ENCODE results near the gene RAD23B.
"Not testable (repeated sequence)": the region's sequence is repeated elsewhere in the genome, so short reads cannot be mapped to it uniquely, and the experiment has no call there.

Gene RAD23B

DNA sequence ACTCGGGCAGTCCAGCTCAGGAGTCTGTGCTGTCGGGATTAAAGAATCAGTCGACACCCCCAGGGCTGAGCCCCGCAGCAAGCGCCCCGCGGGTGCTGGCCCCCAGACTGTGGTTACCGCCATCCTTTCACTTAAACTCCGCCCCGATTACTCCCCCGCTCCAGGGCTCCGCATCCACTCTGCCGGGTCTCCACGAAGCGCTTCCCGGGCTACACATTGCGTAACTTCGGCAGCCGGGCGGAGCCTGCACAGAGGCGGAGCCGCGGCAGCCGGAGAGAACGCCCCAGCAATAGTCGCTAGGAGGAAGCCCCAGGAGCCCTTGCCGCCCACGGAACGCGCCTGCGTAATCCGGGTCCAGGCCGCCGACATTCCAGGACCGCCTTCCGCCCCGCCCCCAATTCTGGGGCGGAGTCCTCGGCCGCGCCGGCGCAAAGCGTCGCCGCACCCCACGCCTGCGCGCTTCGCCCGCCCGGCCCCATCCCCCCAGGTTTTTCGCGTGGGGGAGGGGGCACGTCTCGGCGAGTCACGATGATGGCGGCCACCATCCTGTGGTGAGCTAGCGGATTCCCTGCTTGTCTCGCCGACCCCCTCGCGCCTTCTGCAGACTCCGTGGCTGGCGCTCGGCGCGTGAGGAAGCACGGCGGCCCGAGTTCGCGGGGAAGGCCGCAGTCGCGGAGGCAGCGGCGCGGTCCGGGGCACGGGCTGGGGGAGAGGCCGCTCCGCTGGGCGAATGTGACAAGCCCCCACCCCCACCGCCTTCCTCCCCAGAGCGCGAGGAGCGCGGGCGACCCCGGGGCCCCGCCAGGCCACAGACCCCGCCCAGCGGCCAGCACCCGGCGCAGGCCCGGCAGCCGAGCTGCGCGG is at the start of gene RAD23B:
TSS of gene RAD23B (plus strand) at position 521 of the 864 bp plus-strand sequence. CDS start 351 bp downstream, outside the sequence.
- peak; percentile 100 for DNase-seq

DNA sequence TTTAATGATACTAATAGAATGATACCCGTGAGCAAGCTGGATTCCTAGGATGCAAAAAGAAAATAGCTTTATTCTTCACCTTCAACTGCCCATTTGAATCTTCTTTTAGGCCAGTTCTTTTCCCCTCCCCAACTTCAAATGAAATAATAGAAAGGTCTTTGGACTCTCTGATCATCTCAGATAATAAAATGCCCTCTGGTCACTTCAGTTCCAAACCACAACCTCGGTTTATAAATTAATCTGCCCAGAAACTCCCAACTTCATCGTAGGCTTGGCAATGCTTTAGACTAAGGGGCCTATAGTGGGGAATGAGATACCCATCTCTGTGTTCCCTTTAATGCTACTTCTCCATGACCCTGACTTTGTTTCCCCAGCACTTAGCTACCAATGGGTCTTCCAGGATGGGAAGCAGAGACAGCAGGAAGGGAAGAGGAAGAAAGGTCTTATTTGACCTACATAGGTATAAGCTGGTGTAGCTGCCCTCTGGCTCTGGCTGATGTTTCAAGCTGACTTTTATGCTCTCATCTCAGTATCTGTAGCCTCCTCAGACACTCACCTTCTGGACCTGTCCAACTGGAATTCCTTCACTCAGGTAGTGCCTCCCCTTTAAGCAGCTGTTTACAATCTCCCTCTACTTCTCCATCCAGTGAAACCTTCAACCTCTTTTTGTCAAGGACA is 47.2 kb upstream of the RAD23B start:
- no peak for DNase-seq

- no peak for DNase-seq
Observed at GRCh38 chr9:107237873-107238272, 45.2 kb upstream of the RAD23B start.

DNA sequence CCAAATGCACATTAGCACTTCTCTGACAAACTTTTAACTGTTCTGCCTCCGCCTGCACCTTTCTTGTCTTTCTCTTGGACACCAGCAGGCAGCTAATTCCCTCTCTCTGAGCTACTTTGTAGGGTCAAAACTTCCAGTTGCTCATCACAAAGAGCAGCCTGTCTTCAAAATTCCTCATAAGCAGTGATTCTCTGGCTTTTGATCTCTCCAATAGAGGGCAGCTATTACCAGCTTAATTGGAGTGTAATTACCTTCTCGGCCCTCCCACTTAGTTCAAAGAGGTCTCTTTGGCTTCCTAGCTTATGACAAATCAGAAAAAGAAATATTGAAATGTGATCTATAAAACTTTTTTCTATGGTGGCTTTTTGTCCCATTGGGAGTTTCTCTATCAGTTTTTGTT is 43.6 kb upstream of the RAD23B start:
- peak; percentile 48 for DNase-seq

GRCh38 chr9:107240260-107240659 is 42.8 kb upstream of the RAD23B start:
- no peak for DNase-seq

- DNase-seq: peak; percentile 65
Observed at GRCh38 chr9:107242073-107243030, 40.7 kb upstream of the RAD23B start.

DNA sequence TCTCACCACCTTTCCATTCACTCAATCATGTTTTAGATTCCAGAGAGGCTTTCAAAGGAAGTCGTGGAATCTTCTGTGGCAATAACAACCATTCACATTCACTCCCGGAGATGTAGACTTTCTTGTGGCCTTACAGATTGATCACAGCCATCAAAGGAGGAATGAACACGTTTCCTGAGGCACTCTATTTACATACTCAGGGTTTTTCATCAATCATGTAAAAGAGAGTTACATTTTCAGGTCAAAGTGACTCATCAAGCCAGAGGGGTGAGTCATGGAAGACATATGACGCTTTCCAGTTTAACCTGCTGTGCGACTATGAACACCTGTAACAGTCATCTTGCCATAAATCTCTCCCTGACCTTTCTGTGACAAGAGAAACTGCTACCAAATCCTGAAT is 39.3 kb upstream of the RAD23B start:
- DNase-seq: peak; percentile 62

DNA sequence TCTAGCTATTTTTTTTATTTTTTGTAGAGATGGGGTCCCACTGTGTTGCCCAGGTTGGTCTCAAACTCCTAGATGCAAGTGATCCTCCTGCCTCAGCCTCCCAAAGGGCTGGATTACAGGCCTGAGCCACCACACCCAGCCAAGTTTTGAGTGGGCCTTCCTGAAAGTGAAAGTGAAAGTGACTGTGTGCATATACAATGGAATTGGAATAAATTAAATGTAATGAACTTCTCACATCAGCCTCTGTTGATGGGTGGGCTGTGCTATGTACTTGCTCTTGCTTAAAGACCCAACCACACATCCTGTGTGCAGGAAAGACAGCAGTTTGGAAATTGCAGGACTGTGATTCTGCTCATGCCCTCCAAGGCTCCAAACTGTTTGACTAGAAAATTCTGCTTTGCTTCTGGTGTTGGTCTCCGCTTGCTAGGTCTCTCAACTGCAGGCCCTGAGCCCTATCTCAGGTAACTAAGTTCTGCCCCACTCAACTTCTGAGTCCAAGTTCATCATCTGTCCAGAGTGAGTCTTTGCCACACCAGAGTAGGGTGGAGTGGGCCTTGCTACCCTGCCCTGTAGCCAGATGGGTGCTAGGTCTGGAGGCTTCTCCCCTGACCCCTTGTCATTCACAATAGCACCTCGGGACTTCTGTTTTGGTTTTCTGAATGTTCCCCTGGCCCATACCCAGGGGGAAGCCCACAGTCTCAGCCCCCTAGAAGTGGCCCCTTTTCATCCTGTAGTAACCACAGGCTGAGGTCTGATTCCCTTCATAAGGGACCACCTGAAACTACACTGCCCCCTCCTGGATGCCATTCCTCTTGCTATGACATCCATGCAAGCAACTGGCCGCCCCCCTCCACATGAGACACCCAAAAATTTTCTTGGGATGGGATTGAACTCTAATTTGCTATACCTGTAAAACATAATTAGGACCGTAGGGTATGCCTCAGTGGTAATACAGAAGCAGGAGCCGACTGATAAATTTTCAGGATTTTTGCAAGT is 36.5 kb upstream of the RAD23B start:
- peak; percentile 9 for DNase-seq

- DNase-seq: no peak
Observed at GRCh38 chr9:107248714-107249113, 34.4 kb upstream of the RAD23B start.

DNA sequence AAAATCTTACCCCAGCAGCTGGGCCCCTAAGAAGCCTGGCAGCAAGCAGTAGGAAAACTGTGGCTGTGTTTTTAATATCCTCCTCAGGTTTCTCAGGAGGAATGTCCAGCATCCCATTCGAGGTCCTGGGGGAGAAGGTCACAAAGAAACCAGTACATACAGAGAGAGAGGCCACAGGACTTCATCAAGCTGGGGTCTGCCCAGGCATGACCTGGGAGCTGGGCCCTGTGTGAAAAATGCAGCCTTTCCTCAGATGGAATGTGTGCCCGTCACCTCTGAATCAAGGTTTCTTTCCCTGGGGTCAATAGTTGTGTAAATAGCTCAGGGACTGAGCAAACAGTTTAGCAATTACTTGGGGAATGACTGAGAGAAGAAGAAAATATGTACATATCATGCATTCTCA is 33.9 kb upstream of the RAD23B start:
- DNase-seq: peak; percentile 23

DNA sequence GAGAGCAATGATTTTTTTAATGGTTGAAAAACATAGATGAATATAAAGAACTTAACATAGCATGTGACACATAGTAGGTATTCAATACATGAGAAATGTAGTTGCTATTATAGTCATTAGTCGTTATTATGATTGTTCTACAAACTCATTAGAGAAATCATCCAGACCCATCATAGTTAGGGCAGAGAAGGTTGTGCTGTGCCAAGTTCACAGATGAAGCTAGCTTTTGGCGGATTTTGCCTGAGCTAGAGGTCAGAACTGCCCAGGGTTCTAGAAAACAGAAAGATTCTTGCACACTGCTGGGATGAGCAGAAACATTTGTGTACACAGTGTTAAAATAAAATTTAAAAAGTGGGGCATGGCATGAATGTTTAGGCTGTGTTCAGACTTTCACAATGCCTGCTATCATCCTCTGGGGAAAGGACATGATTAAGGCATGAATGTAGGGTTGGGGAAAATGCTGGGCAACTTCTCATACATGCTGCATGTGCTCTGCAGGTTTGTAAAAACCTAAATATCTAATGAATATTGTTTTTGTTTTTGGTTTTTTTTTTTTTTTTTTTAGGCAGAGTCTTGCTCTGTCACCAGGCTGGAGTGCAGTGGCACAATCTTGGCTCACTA is 33.3 kb upstream of the RAD23B start:
- DNase-seq: no peak

DNA sequence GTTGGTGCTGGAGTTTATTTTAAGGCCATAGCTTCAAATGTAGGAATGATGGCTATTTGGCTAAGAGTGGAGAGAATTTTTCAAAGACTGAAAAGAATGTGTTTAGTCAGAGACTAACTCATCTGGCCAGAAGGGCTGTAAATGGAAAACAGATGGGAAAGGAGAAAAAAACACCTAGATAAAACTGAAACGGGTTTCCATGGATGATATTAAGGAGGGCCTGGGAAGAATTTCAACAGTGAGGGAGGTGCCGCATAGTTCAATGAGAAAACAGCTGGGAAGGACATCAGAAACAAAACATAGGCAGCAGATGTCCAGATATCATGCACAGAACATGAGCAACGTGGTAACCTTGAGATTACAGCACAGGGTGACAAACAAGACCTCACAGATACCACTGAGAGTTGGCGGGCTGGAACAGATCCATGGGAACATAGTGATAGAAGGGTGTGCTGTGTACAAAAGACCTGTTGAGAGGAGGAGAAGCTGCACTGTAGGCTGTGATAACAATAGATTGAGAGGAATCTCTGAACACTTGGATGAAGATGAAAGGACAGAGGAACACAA is 31.2 kb upstream of the RAD23B start:
- peak; percentile 88 for DNase-seq

DNA sequence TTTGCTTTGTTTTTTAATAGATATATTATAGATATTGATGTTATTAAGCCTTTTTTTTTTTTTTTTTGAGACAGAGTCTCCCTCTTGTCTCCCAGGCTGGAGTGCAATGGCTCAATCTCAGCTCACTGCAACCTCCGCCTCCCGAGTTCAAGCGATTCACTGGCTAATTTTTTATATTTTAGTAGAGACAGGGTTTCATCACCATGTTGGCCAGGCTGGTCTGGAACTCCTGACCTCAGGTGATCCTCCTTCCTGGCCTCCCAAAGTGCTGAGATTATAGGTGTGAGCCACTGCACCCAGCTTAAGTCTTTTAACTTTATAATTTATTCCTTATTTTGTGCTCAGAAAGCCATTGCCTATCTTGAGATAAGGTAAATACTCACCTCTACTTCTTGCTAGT is 24.2 kb upstream of the RAD23B start:
- no peak for DNase-seq

DNA sequence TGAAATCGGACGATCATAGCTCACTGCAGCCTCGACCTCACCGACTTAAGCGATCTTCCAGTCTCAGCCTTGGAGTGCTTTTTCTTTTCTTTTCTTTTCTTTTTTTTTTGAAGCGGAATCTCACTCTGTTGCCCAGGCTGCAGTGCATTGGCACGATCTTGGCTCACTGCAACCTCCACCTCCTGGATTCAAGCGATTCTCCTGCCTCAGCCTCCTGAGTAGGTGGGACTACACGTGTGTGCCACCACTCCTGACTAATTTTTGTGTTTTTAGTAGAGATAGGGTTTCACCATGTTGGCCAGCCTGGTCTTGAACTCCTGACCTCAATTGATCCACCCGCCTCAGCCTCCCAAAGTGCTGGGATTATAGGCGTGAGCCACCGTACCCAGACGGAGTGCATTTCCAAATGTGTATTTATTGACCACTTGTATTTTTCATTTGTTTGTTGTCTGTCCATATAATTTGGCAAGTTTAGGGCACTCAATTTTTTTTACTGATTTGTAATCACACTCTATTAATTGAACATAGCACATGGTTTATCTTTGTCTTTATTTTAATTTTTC is 23.2 kb upstream of the RAD23B start:
- DNase-seq: not testable (repeated sequence)

- DNase-seq: no peak
Observed at GRCh38 chr9:107260437-107261081, 22.5 kb upstream of the RAD23B start.

DNA sequence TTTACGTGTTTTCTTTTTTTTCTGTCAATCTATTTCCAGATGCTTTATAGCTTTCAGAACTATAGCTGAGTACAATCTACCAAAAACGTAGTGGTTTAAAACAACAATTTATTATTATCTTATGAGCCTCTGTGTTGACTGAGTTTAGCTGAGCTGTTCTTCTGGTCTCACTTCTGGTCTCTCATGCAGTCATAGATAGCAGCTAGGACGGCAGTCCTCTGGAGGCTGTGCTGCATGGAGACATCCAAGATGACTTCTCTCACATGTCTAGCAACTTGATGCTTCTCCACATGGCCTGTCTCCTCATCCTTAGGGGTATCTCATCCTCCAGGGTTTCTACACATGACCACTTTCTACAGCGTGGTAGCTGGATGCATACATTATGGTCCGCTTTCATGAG is 22.0 kb upstream of the RAD23B start:
- no peak for DNase-seq

GRCh38 chr9:107263289-107263688 is 19.8 kb upstream of the RAD23B start:
- no peak for DNase-seq

DNA sequence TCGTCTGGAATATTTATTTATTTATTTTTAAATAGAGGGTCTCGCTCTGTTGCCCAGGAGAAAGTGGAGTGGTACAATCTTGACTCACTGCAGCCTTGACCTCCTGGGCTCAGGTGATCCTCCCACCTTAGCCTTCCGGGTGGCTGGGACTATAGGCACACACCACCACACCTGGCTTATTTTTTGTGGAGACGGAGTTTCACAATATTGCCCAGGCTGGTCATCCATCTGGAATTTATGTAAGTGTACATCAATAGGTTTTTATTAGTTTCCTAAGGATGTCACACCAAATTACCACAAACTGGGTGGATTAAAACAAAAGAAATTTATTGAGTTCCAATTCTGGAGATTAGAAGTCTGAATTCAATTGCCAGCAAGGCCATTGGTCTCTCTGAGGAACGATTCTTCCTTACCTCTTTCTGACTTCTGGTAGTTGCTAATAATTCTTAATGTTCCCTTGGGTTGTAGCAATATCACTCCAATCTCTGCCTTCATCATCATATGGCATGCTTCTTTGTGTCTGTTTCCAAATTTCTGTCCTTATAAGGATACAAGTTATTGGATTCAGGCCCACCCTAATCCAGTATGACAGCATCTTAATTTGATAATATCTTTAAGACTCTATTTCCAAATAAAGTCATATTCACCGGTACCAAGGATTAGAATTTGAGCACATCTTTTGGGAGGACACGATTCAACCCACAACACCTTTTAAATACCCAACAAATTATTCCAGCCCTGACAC is 16.3 kb upstream of the RAD23B start:
- no peak for DNase-seq

- no peak for DNase-seq
Observed at GRCh38 chr9:107268560-107268959, 14.5 kb upstream of the RAD23B start.

All from HCEC 1CT (cell line).